Measurements from ENCODE around the gene UQCRH.
A peak's percentile ranks its signal among the peaks of the same experiment; 100 is the strongest.

The UQCRH gene

GRCh38 chr1:46285730-46286477 is 17.6 kb upstream of the UQCRH start:
- TF ChIP-seq YY1 (IDR thresholded peaks at IDR 0.05; ENCODE audit: insufficient read depth, insufficient read length) (no peak), SUZ12 (IDR thresholded peaks at IDR 0.05; ENCODE audit: extremely low read depth, insufficient read depth, insufficient read length) (no peak), ZNF274 (IDR thresholded peaks at IDR 0.05; ENCODE audit: low read depth, low read length) (no peak)
- Histone ChIP-seq H3K4me3 (ENCODE audit: insufficient read length, low read depth) (no peak overlapping the region), H3K27me3 (ENCODE audit: insufficient read depth, insufficient read length) (no peaks in the 10 kb centered on the region), H3K4me1 (ENCODE audit: insufficient read depth, insufficient read length) (peaks cover 16% of the 10 kb centered on the region), H3K36me3 (ENCODE audit: insufficient read depth, insufficient read length, low read length) (peaks cover 80% of the 10 kb centered on the region), H3K9me3 (ENCODE audit: insufficient read depth, low read length) (no peaks in the 10 kb centered on the region), H3K9ac (ENCODE audit: insufficient read length, low read depth) (no peak overlapping the region)
- DNase-seq (ENCODE audit: low read depth, low spot score), result no peak

DNA sequence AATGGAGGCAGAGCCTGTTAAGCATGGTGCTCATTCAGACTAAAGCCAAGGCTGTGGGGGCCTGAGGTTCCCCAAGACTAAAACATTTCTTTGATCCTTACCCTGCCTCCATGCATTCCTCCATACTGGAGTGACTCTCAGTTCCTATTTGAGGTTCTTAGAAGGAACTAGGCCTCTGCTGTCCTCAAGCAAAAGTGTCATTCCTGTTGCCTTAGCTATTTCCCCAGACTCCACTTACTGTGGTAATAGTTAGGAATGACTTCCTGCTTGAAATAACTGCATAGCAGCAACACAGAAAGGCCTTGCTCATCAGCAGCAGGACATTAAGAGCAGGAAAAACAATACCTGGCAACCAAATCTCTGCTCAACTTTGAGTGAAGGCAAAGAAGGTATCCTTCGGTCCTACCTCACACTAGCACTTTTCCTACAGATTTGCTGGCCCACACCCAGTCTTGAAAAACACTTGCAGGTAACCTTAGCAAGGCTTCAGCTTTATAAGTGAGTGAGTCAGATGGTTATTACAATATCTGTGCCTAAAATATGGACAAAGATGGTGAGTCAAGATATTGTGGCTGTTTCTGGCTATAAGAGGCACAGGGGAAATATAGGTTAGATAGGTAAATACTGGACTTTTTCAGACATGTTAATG is 14.9 kb upstream of the UQCRH start:
- Histone ChIP-seq H3K9me3 (ENCODE audit: insufficient read depth, low read length) (no peaks in the 10 kb centered on the region), H3K36me3 (ENCODE audit: insufficient read depth, insufficient read length, low read length) (peaks cover 76% of the 10 kb centered on the region), H3K9ac (ENCODE audit: insufficient read length, low read depth) (no peak overlapping the region), H3K4me1 (ENCODE audit: insufficient read depth, insufficient read length) (peaks cover 16% of the 10 kb centered on the region), H3K4me3 (ENCODE audit: insufficient read length, low read depth) (no peak overlapping the region), H3K27me3 (ENCODE audit: insufficient read depth, insufficient read length) (no peaks in the 10 kb centered on the region)
- no peak for TF ChIP-seq SUZ12 (IDR thresholded peaks at IDR 0.05; ENCODE audit: extremely low read depth, insufficient read depth, insufficient read length)
- no peak for DNase-seq (ENCODE audit: low read depth, low spot score)

DNA sequence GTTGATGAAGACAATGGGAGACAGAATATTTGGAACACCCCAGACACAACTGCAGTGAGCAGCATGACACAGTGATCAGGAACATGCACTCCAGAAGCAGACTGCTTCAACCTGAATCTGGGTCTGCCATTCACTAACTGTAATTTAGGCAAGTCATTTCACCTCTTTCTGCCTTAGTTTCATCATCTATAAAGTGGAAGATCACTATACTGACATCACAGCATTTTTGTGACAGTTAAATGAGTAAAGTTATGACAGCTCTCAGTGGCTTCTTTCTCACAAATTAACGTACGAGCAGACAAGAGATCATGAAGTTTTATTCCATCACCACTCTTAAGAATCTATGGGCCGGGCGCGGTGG is 14.4 kb upstream of the UQCRH start:
- Histone ChIP-seq H3K36me3 (ENCODE audit: insufficient read depth, insufficient read length, low read length) (peaks cover 77% of the 10 kb centered on the region), H3K4me1 (ENCODE audit: insufficient read depth, insufficient read length) (peaks cover 16% of the 10 kb centered on the region), H3K9ac (ENCODE audit: insufficient read length, low read depth) (no peak overlapping the region), H3K27me3 (ENCODE audit: insufficient read depth, insufficient read length) (no peaks in the 10 kb centered on the region), H3K4me3 (ENCODE audit: insufficient read length, low read depth) (no peak overlapping the region), H3K9me3 (ENCODE audit: insufficient read depth, low read length) (no peaks in the 10 kb centered on the region)
- TF ChIP-seq SUZ12 (IDR thresholded peaks at IDR 0.05; ENCODE audit: extremely low read depth, insufficient read depth, insufficient read length), result no peak
- TF ChIP-seq YY1 (IDR thresholded peaks at IDR 0.05; ENCODE audit: insufficient read depth, insufficient read length), result no peak
- TF ChIP-seq ZNF274 (IDR thresholded peaks at IDR 0.05; ENCODE audit: low read depth, low read length), result no peak
- no peak for DNase-seq (ENCODE audit: low read depth, low spot score)

DNA sequence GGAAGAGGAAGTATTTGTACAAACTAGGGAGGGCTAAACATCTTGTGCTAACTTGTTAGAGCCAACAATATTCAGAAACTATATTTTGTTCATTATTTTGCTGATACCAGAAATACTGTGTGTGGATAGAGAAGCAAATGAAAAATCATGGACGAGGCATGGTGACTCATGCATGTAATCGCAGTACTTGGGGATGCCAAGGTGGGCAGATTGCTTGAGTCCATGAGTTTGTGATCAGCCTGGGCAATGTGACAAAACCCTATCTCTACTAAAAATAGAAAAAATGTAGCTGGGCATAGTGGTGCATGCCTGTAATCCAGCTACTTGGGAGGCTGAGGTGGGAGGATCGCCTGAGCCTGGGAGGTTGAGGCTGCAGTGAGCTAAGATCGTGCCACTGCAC is 13.5 kb upstream of the UQCRH start:
- Histone ChIP-seq H3K9ac (ENCODE audit: insufficient read length, low read depth) (no peak overlapping the region), H3K27me3 (ENCODE audit: insufficient read depth, insufficient read length) (no peaks in the 10 kb centered on the region), H3K36me3 (ENCODE audit: insufficient read depth, insufficient read length, low read length) (peaks cover 78% of the 10 kb centered on the region), H3K9me3 (ENCODE audit: insufficient read depth, low read length) (no peaks in the 10 kb centered on the region), H3K4me3 (ENCODE audit: insufficient read length, low read depth) (no peak overlapping the region), H3K4me1 (ENCODE audit: insufficient read depth, insufficient read length) (peaks cover 12% of the 10 kb centered on the region)
- no peak for DNase-seq (ENCODE audit: low read depth, low spot score)
- TF ChIP-seq YY1 (IDR thresholded peaks at IDR 0.05; ENCODE audit: insufficient read depth, insufficient read length) (no peak), ZNF274 (IDR thresholded peaks at IDR 0.05; ENCODE audit: low read depth, low read length) (no peak), SUZ12 (IDR thresholded peaks at IDR 0.05; ENCODE audit: extremely low read depth, insufficient read depth, insufficient read length) (no peak)

DNA sequence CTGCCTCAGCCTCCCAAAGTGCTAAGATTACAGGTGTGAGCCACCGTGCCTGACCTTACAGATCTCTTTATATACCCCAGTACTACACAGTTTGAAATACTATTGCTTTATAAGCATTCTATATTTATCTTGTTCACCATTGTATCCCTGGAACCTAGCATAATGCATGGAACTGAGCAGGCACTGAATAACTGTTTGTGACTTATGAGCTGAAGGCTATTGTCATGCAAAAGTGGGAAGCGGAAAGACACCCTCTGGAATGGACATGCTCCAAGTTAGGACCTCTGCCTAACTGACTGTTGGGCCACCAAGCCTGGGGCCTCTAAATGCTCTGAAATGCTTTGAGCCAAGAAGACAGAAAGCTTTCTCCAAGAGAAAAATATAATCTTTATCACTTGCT is 8.2 kb upstream of the UQCRH start:
- H3K4me1 ChIP-seq (ENCODE audit: insufficient read depth, insufficient read length), result peaks cover 5% of the 10 kb centered on the region
- no peaks in the 10 kb centered on the region for H3K9me3 ChIP-seq (ENCODE audit: insufficient read depth, low read length)
- H3K9ac ChIP-seq (ENCODE audit: insufficient read length, low read depth), result no peak overlapping the region
- no peaks in the 10 kb centered on the region for H3K27me3 ChIP-seq (ENCODE audit: insufficient read depth, insufficient read length)
- H3K36me3 ChIP-seq (ENCODE audit: insufficient read depth, insufficient read length, low read length), result peaks cover 71% of the 10 kb centered on the region
- DNase-seq (ENCODE audit: low read depth, low spot score), result no peak
- TF ChIP-seq YY1 (IDR thresholded peaks at IDR 0.05; ENCODE audit: insufficient read depth, insufficient read length) (no peak), SUZ12 (IDR thresholded peaks at IDR 0.05; ENCODE audit: extremely low read depth, insufficient read depth, insufficient read length) (no peak), ZNF274 (IDR thresholded peaks at IDR 0.05; ENCODE audit: low read depth, low read length) (no peak)
- no peak overlapping the region for H3K4me3 ChIP-seq (ENCODE audit: insufficient read length, low read depth)

GRCh38 chr1:46298387-46298786 is 5.1 kb upstream of the UQCRH start:
- Histone ChIP-seq H3K27me3 (ENCODE audit: insufficient read depth, insufficient read length) (no peaks in the 10 kb centered on the region), H3K9ac (ENCODE audit: insufficient read length, low read depth) (no peak overlapping the region), H3K9me3 (ENCODE audit: insufficient read depth, low read length) (no peaks in the 10 kb centered on the region), H3K4me3 (ENCODE audit: insufficient read length, low read depth) (no peak overlapping the region), H3K4me1 (ENCODE audit: insufficient read depth, insufficient read length) (peaks cover 13% of the 10 kb centered on the region), H3K36me3 (ENCODE audit: insufficient read depth, insufficient read length, low read length) (peaks cover 54% of the 10 kb centered on the region)
- no peak for DNase-seq (ENCODE audit: low read depth, low spot score)
- TF ChIP-seq YY1 (IDR thresholded peaks at IDR 0.05; ENCODE audit: insufficient read depth, insufficient read length) (no peak), ZNF274 (IDR thresholded peaks at IDR 0.05; ENCODE audit: low read depth, low read length) (no peak), SUZ12 (IDR thresholded peaks at IDR 0.05; ENCODE audit: extremely low read depth, insufficient read depth, insufficient read length) (no peak)

GRCh38 chr1:46300673-46301405 is 2.7 kb upstream of the UQCRH start:
- TF ChIP-seq ZNF274 (IDR thresholded peaks at IDR 0.05; ENCODE audit: low read depth, low read length) (no peak), YY1 (IDR thresholded peaks at IDR 0.05; ENCODE audit: insufficient read depth, insufficient read length) (no peak), SUZ12 (IDR thresholded peaks at IDR 0.05; ENCODE audit: extremely low read depth, insufficient read depth, insufficient read length) (no peak)
- peak overlapping the region; percentile 98 for H3K4me3 ChIP-seq (ENCODE audit: insufficient read length, low read depth)
- DNase-seq (ENCODE audit: low read depth, low spot score), result no peak
- H3K4me1 ChIP-seq (ENCODE audit: insufficient read depth, insufficient read length), result peaks cover 13% of the 10 kb centered on the region
- no peaks in the 10 kb centered on the region for H3K27me3 ChIP-seq (ENCODE audit: insufficient read depth, insufficient read length)
- H3K9ac ChIP-seq (ENCODE audit: insufficient read length, low read depth), result peak overlapping the region; percentile 97
- H3K36me3 ChIP-seq (ENCODE audit: insufficient read depth, insufficient read length, low read length), result peaks cover 41% of the 10 kb centered on the region
- no peaks in the 10 kb centered on the region for H3K9me3 ChIP-seq (ENCODE audit: insufficient read depth, low read length)

Measured in NT2/D1 (cell line).